Activated T-helper 1 cell treated with Interleukin-2 at 50 U/mL for 16 hours (primary cell): ENCODE results near the gene RPS18.
"Not testable (repeated sequence)": the region's sequence is repeated elsewhere in the genome, so short reads cannot be mapped to it uniquely, and the experiment has no call there.

ENCODE experiments used
- DNase-seq: peaks from one replicate; pipeline ENCODE4 v3.0.0-alpha.2; 2020; ENCODE audit warnings: low read depth

The RPS18 gene

GRCh38 chr6:33272275-33273128, 627 bp downstream of the RPS18 start:
- no peak for DNase-seq

- no peak for DNase-seq
Observed at GRCh38 chr6:33273129-33273923, 1.5 kb downstream of the RPS18 start.

- DNase-seq, result no peak
Observed at GRCh38 chr6:33273924-33274902, 2.3 kb downstream of the RPS18 start.

- not testable (repeated sequence) for DNase-seq
Observed at GRCh38 chr6:33275795-33276580, 4.1 kb downstream of the RPS18 start.

GRCh38 chr6:33276581-33276863, 4.6 kb downstream of the RPS18 start:
- no peak for DNase-seq

GRCh38 chr6:33276864-33277662, 5.2 kb downstream of the RPS18 start, which contains the start of gene B3GALT4:
Gene B3GALT4, plus strand, starts transcription at chr6:33277123. Its CDS starts 297 bp downstream, at chr6:33277420.
- DNase-seq, result peak; percentile 62

GRCh38 chr6:33277663-33278391, 6.0 kb downstream of the RPS18 start:
- no peak for DNase-seq

- no peak for DNase-seq
Observed at GRCh38 chr6:33278392-33278741, 6.5 kb downstream of the RPS18 start.

GRCh38 chr6:33278810-33279209, 6.9 kb downstream of the RPS18 start:
- DNase-seq, result no peak

- no peak for DNase-seq
Observed at GRCh38 chr6:33279257-33279695, 7.4 kb downstream of the RPS18 start.

- DNase-seq, result no peak
Observed at GRCh38 chr6:33279971-33280511, 8.2 kb downstream of the RPS18 start.

- DNase-seq, result no peak
Observed at GRCh38 chr6:33280539-33280938, 8.7 kb downstream of the RPS18 start.

GRCh38 chr6:33285214-33285613, 13.3 kb downstream of the RPS18 start:
- DNase-seq, result not testable (repeated sequence)

- DNase-seq, result no peak
Observed at GRCh38 chr6:33286946-33287914, 15.4 kb downstream of the RPS18 start.

GRCh38 chr6:33288141-33288920, 16.5 kb downstream of the RPS18 start:
- DNase-seq, result no peak

- peak; percentile 60 for DNase-seq
Observed at GRCh38 chr6:33288921-33289783, 17.3 kb downstream of the RPS18 start, which contains the start of the genes PFDN6 and WDR46. Gene PFDN6, plus strand, starts transcription at chr6:33289601. Its CDS starts 256 bp downstream, at chr6:33289857. Gene WDR46, minus strand, starts transcription at chr6:33289239. Its CDS starts 69 bp downstream, at chr6:33289170.
